IPS-20b (cell line): Measurements from ENCODE around the gene IFNE.
"Not testable (repeated sequence)": the region's sequence is repeated elsewhere in the genome, so short reads cannot be mapped to it uniquely, and the experiment has no call there.

ENCODE experiments used
- H3K27ac ChIP-seq: one replicate; pipeline ENCODE4 v1.5.1; 2013; ENCODE audit warnings: low read length
- H3K27me3 ChIP-seq: 2 replicates; pipeline ENCODE4 v1.6.1; 2013; ENCODE audit warnings: mild to moderate bottlenecking, low read length, inconsistent platforms; ENCODE audit not compliant: insufficient read depth
- H3K36me3 ChIP-seq: 2 replicates; pipeline ENCODE4 v1.6.1; 2013; ENCODE audit warnings: low read depth, mild to moderate bottlenecking, inconsistent platforms, low read length, moderate library complexity; ENCODE audit not compliant: insufficient read depth
- H3K4me1 ChIP-seq: 2 replicates; pipeline ENCODE4 v1.6.1; 2013; ENCODE audit warnings: mild to moderate bottlenecking, control low read depth, inconsistent platforms, low read length, moderate library complexity; ENCODE audit not compliant: insufficient read depth
- H3K4me3 ChIP-seq: 2 replicates; pipeline ENCODE4 v1.5.1; 2013; ENCODE audit warnings: mild to moderate bottlenecking, low read length, inconsistent platforms
- H3K9ac ChIP-seq: 2 replicates; pipeline ENCODE4 v1.6.1; 2013; ENCODE audit warnings: low read depth, mild to moderate bottlenecking, inconsistent platforms, low read length, moderate library complexity
- H3K9me3 ChIP-seq: 2 replicates; pipeline ENCODE4 v1.6.1; 2013; ENCODE audit warnings: mild to moderate bottlenecking, low read depth, low read length, inconsistent platforms; ENCODE audit not compliant: insufficient read depth

The IFNE gene

GRCh38 chr9:21479152-21479702, 2.9 kb downstream of the IFNE start:
- no peaks in the 10 kb centered on the region for H3K9me3 ChIP-seq
- no peaks in the 10 kb centered on the region for H3K4me1 ChIP-seq
- H3K27me3 ChIP-seq, result no peaks in the 10 kb centered on the region
- no peak overlapping the region for H3K4me3 ChIP-seq
- no peak overlapping the region for H3K9ac ChIP-seq
- no peaks in the 10 kb centered on the region for H3K36me3 ChIP-seq
- H3K27ac ChIP-seq, result no peak overlapping the region

GRCh38 chr9:21477466-21477865, 4.6 kb downstream of the IFNE start:
- Histone ChIP-seq H3K4me1 (no peaks in the 10 kb centered on the region), H3K9me3 (no peaks in the 10 kb centered on the region), H3K4me3 (no peak overlapping the region), H3K27ac (no peak overlapping the region), H3K27me3 (no peaks in the 10 kb centered on the region), H3K36me3 (no peaks in the 10 kb centered on the region), H3K9ac (no peak overlapping the region)

GRCh38 chr9:21473236-21473635, 8.9 kb downstream of the IFNE start:
- H3K27ac ChIP-seq, result no peak overlapping the region
- no peak overlapping the region for H3K9ac ChIP-seq
- H3K4me3 ChIP-seq, result no peak overlapping the region
- no peaks in the 10 kb centered on the region for H3K36me3 ChIP-seq
- H3K9me3 ChIP-seq, result no peaks in the 10 kb centered on the region
- H3K27me3 ChIP-seq, result no peaks in the 10 kb centered on the region
- 0 out of 2 replicates have a peak, but pooled peaks cover 3% of the 10 kb centered on the region for H3K4me1 ChIP-seq

- Histone ChIP-seq H3K27ac (no peak overlapping the region), H3K9ac (no peak overlapping the region), H3K4me1 (0 out of 2 replicates have a peak, but pooled peaks cover 3% of the 10 kb centered on the region), H3K4me3 (no peak overlapping the region), H3K9me3 (no peaks in the 10 kb centered on the region), H3K27me3 (no peaks in the 10 kb centered on the region), H3K36me3 (no peaks in the 10 kb centered on the region)
Measured at GRCh38 chr9:21470126-21470525, 12.0 kb downstream of the IFNE start.

GRCh38 chr9:21465859-21466518, 16.1 kb downstream of the IFNE start:
- Histone ChIP-seq H3K4me3 (no peak overlapping the region), H3K4me1 (no peaks in the 10 kb centered on the region), H3K9me3 (no peaks in the 10 kb centered on the region; the same call in none of the 2 replicates), H3K36me3 (no peaks in the 10 kb centered on the region), H3K27ac (no peak overlapping the region), H3K27me3 (no peaks in the 10 kb centered on the region), H3K9ac (no peak overlapping the region)

GRCh38 chr9:21465138-21465537, 17.0 kb downstream of the IFNE start:
- Histone ChIP-seq H3K36me3 (no peaks in the 10 kb centered on the region), H3K27ac (no peak overlapping the region), H3K4me1 (no peaks in the 10 kb centered on the region), H3K9ac (no peak overlapping the region), H3K27me3 (no peaks in the 10 kb centered on the region), H3K9me3 (no peaks in the 10 kb centered on the region; the same call in none of the 2 replicates), H3K4me3 (no peak overlapping the region)

GRCh38 chr9:21461377-21461776, 20.7 kb downstream of the IFNE start:
- Histone ChIP-seq H3K27ac (no peak overlapping the region), H3K4me1 (no peaks in the 10 kb centered on the region), H3K9ac (no peak overlapping the region), H3K27me3 (no peaks in the 10 kb centered on the region), H3K36me3 (no peaks in the 10 kb centered on the region), H3K9me3 (no peaks in the 10 kb centered on the region; the same call in none of the 2 replicates), H3K4me3 (no peak overlapping the region)

- no peaks in the 10 kb centered on the region for H3K9me3 ChIP-seq
- H3K4me1 ChIP-seq, result peaks cover 8% of the 10 kb centered on the region
- no peak overlapping the region for H3K9ac ChIP-seq
- H3K36me3 ChIP-seq, result no peaks in the 10 kb centered on the region
- no peak overlapping the region for H3K27ac ChIP-seq
- H3K27me3 ChIP-seq, result no peaks in the 10 kb centered on the region
- H3K4me3 ChIP-seq, result no peak overlapping the region
Measured at GRCh38 chr9:21455320-21455719, 26.8 kb downstream of the IFNE start.

GRCh38 chr9:21454149-21454548, 28.0 kb downstream of the IFNE start:
- Histone ChIP-seq H3K36me3 (no peaks in the 10 kb centered on the region), H3K9me3 (no peaks in the 10 kb centered on the region), H3K9ac (no peak overlapping the region), H3K27ac (no peak overlapping the region), H3K4me3 (no peak overlapping the region), H3K27me3 (no peaks in the 10 kb centered on the region), H3K4me1 (peaks cover 8% of the 10 kb centered on the region)

- Histone ChIP-seq H3K4me3 (no peak overlapping the region), H3K9ac (no peak overlapping the region), H3K27me3 (no peaks in the 10 kb centered on the region), H3K4me1 (peaks cover 8% of the 10 kb centered on the region), H3K9me3 (no peaks in the 10 kb centered on the region), H3K36me3 (no peaks in the 10 kb centered on the region), H3K27ac (no peak overlapping the region)
Measured at GRCh38 chr9:21452681-21453080, 29.4 kb downstream of the IFNE start.

- Histone ChIP-seq H3K4me1 (peaks cover 8% of the 10 kb centered on the region), H3K27ac (no peak overlapping the region), H3K4me3 (no peak overlapping the region), H3K27me3 (no peaks in the 10 kb centered on the region), H3K36me3 (no peaks in the 10 kb centered on the region), H3K9ac (no peak overlapping the region), H3K9me3 (no peaks in the 10 kb centered on the region)
Measured at GRCh38 chr9:21450733-21451394, 31.2 kb downstream of the IFNE start.

GRCh38 chr9:21449312-21449711, 32.8 kb downstream of the IFNE start:
- not testable (repeated sequence) for H3K27me3 ChIP-seq

More at GRCh38 chr9:21449312-21449711, 32.8 kb downstream of the IFNE start:
- not testable (repeated sequence) for H3K27ac ChIP-seq, H3K9me3 ChIP-seq, H3K4me3 ChIP-seq, H3K9ac ChIP-seq, H3K4me1 ChIP-seq, H3K36me3 ChIP-seq
